OCI-LY7 (cell line): ENCODE results near the gene NUTM2B. TPM values are rescaled to one million over a fixed set of nuclear protein-coding genes. Genes with fewer than 3 reads are reported as not detected.
"Not testable (repeated sequence)": the region's sequence is repeated elsewhere in the genome, so short reads cannot be mapped to it uniquely, and the experiment has no call there.

Experiments
- Bru-seq: library from RNA; stranded (reverse); fragments of 400-500 nt; gene quantifications from one replicate; lab custom pipeline; 2021; lab: Mats Ljungman, UMichigan
- BruChase-seq, 2 experiments: library from RNA; stranded (reverse); fragments of 400-500 nt; gene quantifications; one replicate each; lab custom pipeline; 2021; lab: Mats Ljungman, UMichigan
- BruUV-seq: library from RNA; stranded (reverse); fragments of 400-500 nt; replicated peaks from 2 replicates; lab custom pipeline; 2021; lab: Mats Ljungman, UMichigan
- CTCF ChIA-PET: fragments of 300-600 bp; sonication (Branson Sonifier 250); formaldehyde crosslinking; loops from one replicate; lab custom pipeline; 2022; ENCODE audit warnings: antibody characterized with exemption; ENCODE audit not compliant: unreplicated experiment; lab: Charles Lee
- POLR2A ChIA-PET: fragments of 300-600 bp; sonication (Branson Sonifier 250); formaldehyde crosslinking; loops from one replicate; lab custom pipeline; 2022; ENCODE audit warnings: antibody characterized with exemption; lab: Charles Lee
- DNase-seq: peaks from one replicate; pipeline ENCODE4 v3.0.0-alpha.2; 2015; ENCODE audit warnings: low spot score
- H2AFZ ChIP-seq: fragments of 200-600 bp; sonication (generic), shearing (Covaris generic); 2 replicates; pipeline ENCODE4 v1.6.1; 2014; ENCODE audit warnings: mild to moderate bottlenecking, antibody characterized with exemption, low read length, moderate library complexity
- H3K27ac ChIP-seq: fragments of 200-600 bp; sonication (generic); 2 replicates; pipeline ENCODE4 v1.5.1; 2014; ENCODE audit warnings: mixed run types, low read depth, mild to moderate bottlenecking, moderate library complexity, low read length, inconsistent platforms; ENCODE audit not compliant: poor library complexity, severe bottlenecking
- H3K36me3 ChIP-seq: fragments of 200-600 bp; sonication (generic); 2 replicates; pipeline ENCODE4 v1.6.1; 2014; ENCODE audit warnings: mild to moderate bottlenecking, antibody characterized with exemption, low read length, moderate library complexity, mixed read lengths; ENCODE audit not compliant: insufficient read depth
- H3K4me1 ChIP-seq: fragments of 200-600 bp; sonication (generic); 2 replicates; pipeline ENCODE4 v1.5.1; 2014; ENCODE audit warnings: mild to moderate bottlenecking, low read length; ENCODE audit not compliant: insufficient read depth, poor library complexity, severe bottlenecking
- H3K4me2 ChIP-seq: fragments of 200-600 bp; sonication (generic); 2 replicates; pipeline ENCODE4 v1.6.1; 2014; ENCODE audit warnings: mild to moderate bottlenecking, low read length
- H3K4me3 ChIP-seq: fragments of 200-600 bp; sonication (generic); 2 replicates; pipeline ENCODE4 v1.5.1; 2014; ENCODE audit warnings: mild to moderate bottlenecking, low read depth, low read length; ENCODE audit not compliant: poor library complexity, severe bottlenecking
- H3K79me2 ChIP-seq: fragments of 200-600 bp; sonication (generic); 2 replicates; pipeline ENCODE4 v1.6.1; 2016; ENCODE audit warnings: low read depth, mild to moderate bottlenecking, low read length, moderate library complexity, mixed read lengths; ENCODE audit not compliant: insufficient read depth
- H3K9me2 ChIP-seq: fragments of 200-600 bp; sonication (generic); 2 replicates; pipeline ENCODE4 v1.6.1; 2016; ENCODE audit warnings: mild to moderate bottlenecking, low read length, mixed read lengths; ENCODE audit not compliant: insufficient read depth
- H3K9me3 ChIP-seq: fragments of 200-600 bp; sonication (generic); 2 replicates; pipeline ENCODE4 v1.6.1; 2014; ENCODE audit warnings: mild to moderate bottlenecking, mixed run types, low read length, mixed read lengths
- H4K20me1 ChIP-seq: fragments of 200-600 bp; sonication (generic); 2 replicates; pipeline ENCODE4 v1.6.1; 2014; ENCODE audit warnings: mild to moderate bottlenecking, antibody characterized with exemption, low read length, moderate library complexity, mixed read lengths; ENCODE audit not compliant: insufficient read depth
- intact Hi-C: fragments of 100-400 bp; cut with micrococcal nuclease; formaldehyde crosslinking; loops from one replicate; pipeline ENCODE4 v1.10.0; 2022; ENCODE audit not compliant: unreplicated experiment
- long read RNA-seq: library from polyadenylated mRNA; stranded (forward); transcript quantifications from one replicate; pipeline ENCODE4 v2.0.0, GENCODE V29; 2022
- total RNA-seq, 2 experiments: library from RNA; depleted of rRNA in 1 of 2; stranded (reverse); fragments of >200 nt in 1 of 2; shearing (Covaris generic) in 1 of 2; gene quantifications; 2 replicates each; pipeline ENCODE4 v1.2.3, GENCODE V29; 2014 to 2022

The NUTM2B gene
- 0.06 TPM in 1 of 2 replicates, not detected in the other for total RNA-seq (2014; rRNA removed; shearing (Covaris generic))
- total RNA-seq (2022), result 0.91 and 1.4 TPM in 2 replicates
- Bru-seq, nascent RNA, result percentile 20 among the genes with signal in this experiment
- percentile 16 among the genes with signal in this experiment for BruChase-seq, experiment 1, labeled RNA remaining after a 6-hour chase
- BruChase-seq, experiment 2, labeled RNA remaining after a 2-hour chase, result percentile 28 among the genes with signal in this experiment
- long read RNA-seq, result 0 reads

- H3K27ac ChIP-seq, intact Hi-C loops, H3K4me2 ChIP-seq, DNase-seq, H4K20me1 ChIP-seq, POLR2A ChIA-PET, H3K79me2 ChIP-seq, H3K4me3 ChIP-seq, H3K36me3 ChIP-seq, H3K4me1 ChIP-seq, H3K9me2 ChIP-seq, H2AFZ ChIP-seq, BruUV-seq, H3K9me3 ChIP-seq, CTCF ChIA-PET: not testable (repeated sequence)
Measured at GRCh38 chr10:79702927-79703326, at the start of gene NUTM2B. Gene NUTM2B, plus strand, starts transcription at chr10:79703227. Its CDS starts 383 bp downstream, at chr10:79703610.

GRCh38 chr10:79663287-79663686 is 39.7 kb upstream of the NUTM2B start:
- H3K4me2 ChIP-seq, H3K4me1 ChIP-seq, H3K79me2 ChIP-seq, H3K36me3 ChIP-seq, H3K4me3 ChIP-seq, DNase-seq, H3K9me3 ChIP-seq, POLR2A ChIA-PET, H2AFZ ChIP-seq, H3K27ac ChIP-seq, intact Hi-C loops, BruUV-seq, H3K9me2 ChIP-seq, H4K20me1 ChIP-seq, CTCF ChIA-PET: not testable (repeated sequence)

- CTCF ChIA-PET, H3K4me2 ChIP-seq, H3K4me3 ChIP-seq, H3K36me3 ChIP-seq, DNase-seq, BruUV-seq, H3K27ac ChIP-seq, H3K9me3 ChIP-seq, H4K20me1 ChIP-seq, POLR2A ChIA-PET, H3K79me2 ChIP-seq, H3K9me2 ChIP-seq, H2AFZ ChIP-seq, intact Hi-C loops, H3K4me1 ChIP-seq: not testable (repeated sequence)
Measured at GRCh38 chr10:79664686-79665085, 38.3 kb upstream of the NUTM2B start.

GRCh38 chr10:79669248-79669788 is 33.7 kb upstream of the NUTM2B start:
- H3K9me3 ChIP-seq, BruUV-seq, H2AFZ ChIP-seq, intact Hi-C loops, CTCF ChIA-PET, DNase-seq, H3K4me3 ChIP-seq, H3K79me2 ChIP-seq, H3K9me2 ChIP-seq, H4K20me1 ChIP-seq, H3K4me2 ChIP-seq, H3K4me1 ChIP-seq, POLR2A ChIA-PET, H3K27ac ChIP-seq, H3K36me3 ChIP-seq: not testable (repeated sequence)

GRCh38 chr10:79674878-79675277 is 28.1 kb upstream of the NUTM2B start:
- H2AFZ ChIP-seq, H3K9me3 ChIP-seq, H3K4me2 ChIP-seq, intact Hi-C loops, H3K79me2 ChIP-seq, H3K27ac ChIP-seq, H3K4me3 ChIP-seq, POLR2A ChIA-PET, H4K20me1 ChIP-seq, H3K36me3 ChIP-seq, H3K4me1 ChIP-seq, DNase-seq, H3K9me2 ChIP-seq, CTCF ChIA-PET: not testable (repeated sequence)
- BruUV-seq, result TSS peak; percentile 83

GRCh38 chr10:79683026-79683883 is 19.8 kb upstream of the NUTM2B start:
- H3K4me1 ChIP-seq, H2AFZ ChIP-seq, H3K36me3 ChIP-seq, BruUV-seq, H3K9me2 ChIP-seq, POLR2A ChIA-PET, H3K9me3 ChIP-seq, H4K20me1 ChIP-seq, H3K27ac ChIP-seq, H3K4me2 ChIP-seq, H3K79me2 ChIP-seq, DNase-seq, intact Hi-C loops, H3K4me3 ChIP-seq, CTCF ChIA-PET: not testable (repeated sequence)
